Fibroblast of peridontal ligament (primary cell): ENCODE data around the gene EXOSC2.

Experiments used
- DNase-seq: peaks from one replicate; pipeline ENCODE4 v3.0.0-alpha.2; 2010; ENCODE audit errors: extremely low read depth

Gene EXOSC2

DNA sequence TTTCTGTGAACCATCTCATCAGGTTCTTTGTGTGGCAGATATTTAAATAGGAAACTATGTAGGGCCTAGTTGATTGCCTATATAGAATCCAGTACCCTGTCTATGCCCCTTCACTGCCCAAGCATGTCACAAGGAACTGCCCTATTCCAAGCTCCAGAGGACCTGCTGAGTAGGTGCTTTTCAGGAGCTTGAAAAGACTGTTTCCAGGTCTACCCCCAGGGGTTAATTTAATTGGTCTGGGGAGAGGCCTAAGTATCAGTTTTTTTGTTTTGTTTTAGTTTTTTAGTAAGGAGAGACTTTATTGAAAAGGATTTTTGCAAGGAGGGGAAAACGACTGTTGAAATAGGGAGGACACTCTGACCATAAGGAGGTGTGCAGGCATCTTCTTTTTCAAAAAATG, 43.3 kb downstream of the EXOSC2 start:
- DNase-seq, result no peak

DNA sequence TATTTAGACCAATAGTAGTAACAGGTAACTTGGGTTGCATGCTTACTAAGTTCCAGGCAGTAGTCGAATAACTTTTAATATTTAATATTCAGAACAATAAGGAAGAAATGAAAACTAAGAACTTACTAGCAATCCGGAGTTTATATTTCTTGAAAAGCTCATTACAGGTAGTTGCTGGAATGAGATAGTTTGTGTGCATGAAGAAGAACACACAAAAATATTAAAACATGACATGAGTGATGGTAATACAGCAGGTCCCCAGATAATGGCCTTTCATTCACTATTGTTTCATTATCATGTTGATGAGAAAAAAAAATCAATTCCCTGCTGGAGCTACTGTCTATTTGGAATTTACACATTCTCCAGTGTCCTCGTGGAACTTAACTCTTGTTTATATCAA, 44.7 kb downstream of the EXOSC2 start:
- no peak for DNase-seq

DNA sequence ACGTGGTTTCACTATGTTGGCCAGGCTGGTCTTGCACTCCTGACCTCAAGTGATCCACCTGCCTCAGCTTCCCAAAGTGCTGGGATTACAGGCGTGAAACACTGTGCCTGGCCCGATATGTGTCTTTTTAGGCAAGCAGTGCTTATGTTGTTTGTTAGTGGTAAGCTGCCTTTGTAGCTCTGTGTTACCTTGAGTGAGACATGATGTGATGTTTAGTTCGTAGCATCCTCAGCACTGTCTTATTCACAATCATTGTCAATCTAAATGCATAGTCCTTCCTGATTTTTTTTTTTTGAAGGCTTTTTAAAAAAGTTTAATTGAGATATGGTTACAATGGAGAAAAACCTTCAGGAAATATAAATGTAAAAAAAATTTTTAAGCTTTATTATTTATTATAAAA, 45.5 kb downstream of the EXOSC2 start:
- DNase-seq, result no peak

DNA sequence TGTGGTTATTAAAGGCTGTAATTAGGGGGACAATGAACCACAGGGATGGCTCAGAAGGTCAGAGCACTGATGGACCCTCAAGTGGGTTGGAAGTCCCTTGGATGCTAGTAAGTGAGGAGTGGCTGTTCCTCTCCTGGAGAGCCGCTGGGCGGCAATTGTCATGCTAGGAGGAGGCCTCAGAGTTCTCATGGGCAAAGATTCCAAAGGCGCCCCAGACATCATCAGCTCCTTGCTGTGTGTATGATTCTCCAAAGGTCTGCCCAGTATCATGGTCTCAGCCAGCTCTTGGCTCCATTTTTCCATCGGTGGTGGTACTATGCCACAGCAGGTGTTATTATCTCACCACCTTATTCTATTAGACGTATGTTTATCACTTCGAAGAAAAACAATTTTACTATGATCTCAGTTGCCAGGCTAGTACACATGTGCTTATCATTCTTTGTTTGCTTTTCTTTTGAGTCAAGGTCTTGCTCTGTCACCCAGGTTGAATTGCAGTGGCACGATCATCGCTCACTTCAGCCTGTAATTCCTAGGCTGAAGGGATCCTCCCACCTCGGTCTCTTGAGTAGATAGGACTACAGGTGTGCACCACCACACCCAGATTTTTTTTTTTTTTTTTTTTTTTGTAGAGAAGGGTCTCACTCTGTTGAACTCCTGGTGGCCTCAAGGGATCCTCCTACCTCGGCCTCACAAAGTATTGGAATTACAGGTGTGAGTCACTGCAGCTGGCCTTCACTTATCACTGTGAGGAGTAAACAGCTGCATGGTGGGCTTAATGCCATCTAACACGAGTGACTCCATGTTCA, 46.8 kb downstream of the EXOSC2 start:
- DNase-seq, result no peak

DNA sequence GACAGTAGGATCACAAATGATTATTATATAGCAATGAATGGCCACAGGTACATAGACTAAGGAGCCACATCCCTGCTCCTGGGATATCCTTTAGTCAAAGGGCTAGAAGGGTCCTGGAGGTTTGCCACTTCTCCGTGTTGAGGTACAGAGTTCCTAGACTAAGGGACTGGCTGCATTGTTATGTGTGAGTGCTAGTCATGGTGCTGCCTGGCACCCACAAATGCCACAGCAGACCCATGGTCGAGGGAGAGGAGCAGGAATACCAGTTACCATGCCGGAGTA, 47.4 kb downstream of the EXOSC2 start:
- no peak for DNase-seq

DNA sequence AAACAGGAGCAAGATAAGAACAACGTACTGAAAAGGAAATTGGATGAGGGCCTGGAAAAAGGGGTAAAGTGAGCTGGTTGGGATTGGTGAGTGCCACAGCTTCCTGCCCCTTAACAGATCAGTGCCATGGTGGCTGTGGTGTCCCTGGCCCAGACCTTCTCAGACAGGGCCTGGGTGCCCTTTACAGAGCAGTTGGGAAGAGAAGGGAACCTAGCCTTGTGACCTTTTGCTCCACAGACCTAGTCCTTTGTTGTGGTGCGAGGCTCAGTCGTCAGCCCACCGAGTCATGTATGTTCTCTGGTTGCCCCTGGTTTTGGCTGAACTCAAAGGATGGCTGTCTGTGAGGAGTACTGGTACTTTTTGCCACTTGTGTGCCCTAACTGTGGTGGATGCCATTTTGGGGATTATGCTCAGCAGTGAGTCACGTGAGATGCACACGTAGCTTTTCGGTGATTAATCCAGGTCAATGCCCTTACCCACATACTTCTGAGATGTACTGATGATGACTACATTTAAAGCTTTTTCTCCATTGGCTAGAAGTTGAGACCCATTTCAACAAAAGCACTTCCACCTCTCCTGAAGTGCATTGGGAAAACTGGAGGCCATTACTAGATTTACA, 48.4 kb downstream of the EXOSC2 start:
- peak; percentile 42 for DNase-seq

DNA sequence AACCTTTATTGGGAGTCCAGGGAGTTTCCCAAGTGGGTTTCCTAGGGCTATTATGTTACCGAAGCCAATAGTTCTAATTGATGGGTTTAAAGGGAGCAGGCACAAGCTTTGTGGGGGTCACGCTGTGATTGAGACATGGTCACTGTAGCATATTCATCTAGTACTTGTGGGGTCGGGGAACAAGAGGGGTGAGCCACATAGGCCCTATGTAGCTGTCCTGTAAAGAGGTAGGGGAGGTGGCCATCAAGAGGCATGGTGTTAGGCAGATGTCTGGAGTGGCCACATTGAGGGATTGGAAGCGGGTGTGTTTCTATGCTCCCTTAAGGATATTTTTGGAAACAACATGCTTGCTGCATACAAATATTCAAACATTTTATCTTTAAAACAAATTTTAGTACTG, 50.1 kb downstream of the EXOSC2 start:
- DNase-seq, result no peak

DNA sequence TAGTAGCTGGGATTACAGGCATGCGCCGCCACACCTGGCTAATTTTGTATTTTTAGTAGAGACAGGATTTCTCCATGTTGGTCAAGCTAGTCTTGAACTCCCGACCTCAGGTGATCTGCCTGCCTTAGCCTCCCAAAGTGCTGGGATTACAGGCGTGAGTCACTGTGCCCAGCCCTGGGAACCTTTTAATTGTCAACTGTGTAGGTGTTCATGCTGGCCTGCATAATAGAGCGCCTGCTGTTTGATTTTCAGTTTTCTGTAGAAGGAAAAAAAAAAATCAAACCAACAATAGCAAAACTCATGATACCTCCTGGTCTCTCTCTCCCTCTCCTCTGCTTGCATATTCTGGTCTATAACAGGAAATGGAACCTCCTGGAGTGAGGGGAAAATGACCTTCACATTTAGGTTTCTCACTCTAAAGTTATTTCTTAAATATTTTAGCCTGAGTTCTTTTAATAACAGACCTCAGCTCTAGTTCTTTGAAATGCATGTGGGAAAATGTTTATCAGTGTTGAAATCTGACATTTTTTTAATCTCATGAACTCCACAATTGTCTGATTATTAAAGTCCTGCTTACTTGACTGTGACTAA, 51.7 kb downstream of the EXOSC2 start:
- DNase-seq, result no peak

DNA sequence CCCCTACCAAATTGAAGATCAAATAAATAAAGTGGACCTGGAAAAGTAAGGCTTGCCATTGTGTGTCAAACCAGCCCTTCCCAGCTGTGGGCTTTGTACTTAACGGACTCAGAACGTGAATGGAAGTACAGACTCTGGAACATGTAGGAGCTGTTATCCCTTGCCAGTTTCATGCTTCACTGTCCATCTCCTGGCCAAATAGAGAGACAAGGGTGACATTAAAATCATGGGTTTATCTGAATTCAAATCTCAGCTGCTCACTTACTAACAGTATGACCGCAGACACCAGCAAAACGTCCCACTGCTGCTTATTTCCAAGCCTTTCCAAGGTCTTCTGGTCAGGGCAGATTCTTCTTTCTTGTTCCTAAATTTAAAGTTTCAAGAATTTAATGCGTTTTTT, 52.2 kb downstream of the EXOSC2 start:
- DNase-seq, result no peak

DNA sequence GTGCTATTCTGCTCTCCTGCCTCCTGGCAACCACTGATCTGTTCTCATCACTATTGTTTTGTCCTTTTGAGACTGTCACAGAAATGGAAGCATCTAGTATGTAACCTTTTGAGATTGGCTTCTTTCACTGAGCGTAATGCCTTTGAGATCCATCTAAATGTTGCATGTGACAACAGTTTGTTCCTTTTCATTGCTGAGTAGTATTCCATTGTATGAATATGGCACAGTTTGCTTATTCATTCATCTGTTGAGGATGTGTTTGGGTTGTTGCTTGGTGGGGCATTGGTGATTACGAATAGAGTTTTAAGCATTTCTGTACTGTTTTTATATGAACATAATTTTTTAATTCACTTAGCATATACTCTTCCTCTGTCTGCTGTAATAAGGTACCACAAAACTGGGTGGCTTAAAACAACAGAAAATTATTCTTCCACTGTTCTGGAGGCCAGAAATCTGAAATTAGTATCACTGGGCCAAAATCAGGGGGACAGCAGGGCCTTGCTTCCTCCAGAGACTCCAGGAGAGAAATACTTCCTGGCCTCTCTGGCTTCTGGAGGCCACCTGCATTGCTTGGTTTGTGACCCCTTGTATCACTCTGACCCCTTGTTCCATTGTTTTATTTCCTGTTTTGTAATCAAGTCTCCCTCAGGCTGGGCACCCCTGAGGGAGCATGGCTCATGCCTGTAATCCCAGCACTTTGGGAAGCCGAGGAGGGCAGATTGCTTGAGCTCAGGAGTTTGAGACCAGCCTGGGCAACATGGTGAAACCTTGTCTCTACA, 53.0 kb downstream of the EXOSC2 start:
- no peak for DNase-seq

DNA sequence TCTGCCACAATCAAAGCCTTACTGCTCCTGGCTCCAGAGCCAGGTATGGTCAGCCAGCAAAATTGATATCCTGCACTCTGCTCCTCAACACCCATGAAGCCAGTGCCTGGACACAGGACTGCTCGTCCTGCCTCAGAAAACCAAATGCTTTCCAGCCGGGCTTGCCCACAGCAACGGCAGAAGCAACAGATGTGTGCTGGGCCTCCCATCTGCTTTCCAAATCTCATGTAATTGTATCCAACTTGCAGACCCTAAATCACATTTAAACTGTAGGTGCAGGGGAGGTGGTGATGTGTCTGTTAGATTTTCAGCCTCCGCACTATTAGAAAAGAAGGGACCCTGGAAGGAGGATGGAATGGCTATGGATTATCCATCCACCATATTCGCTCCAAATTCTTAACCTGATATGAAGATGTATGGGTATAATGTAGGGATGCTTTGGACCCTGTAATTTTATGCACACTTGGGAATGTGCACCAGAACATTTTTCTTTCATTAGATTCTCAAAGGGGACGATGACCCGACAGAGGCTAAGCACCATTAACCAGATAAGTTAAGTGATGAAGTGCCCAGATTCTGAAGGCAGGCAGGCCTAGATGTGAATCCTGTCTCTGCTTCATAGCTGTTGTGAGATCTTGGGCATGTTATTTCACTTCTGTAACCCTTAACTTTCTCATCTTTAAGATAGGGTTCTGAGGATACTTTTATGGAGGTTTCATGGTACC, 58.2 kb downstream of the EXOSC2 start:
- no peak for DNase-seq
